ENCODE measurements around the gene PCNX3.
"Not testable (repeated sequence)": the region's sequence is repeated elsewhere in the genome, so short reads cannot be mapped to it uniquely, and the experiment has no call there.

Gene PCNX3

GRCh38 chr11:65619281-65619928 is 3.8 kb downstream of the PCNX3 start:
- DNase-seq (ENCODE audit: low spot score), result no peak

GRCh38 chr11:65620666-65621065 is 5.1 kb downstream of the PCNX3 start:
- no peak for DNase-seq (ENCODE audit: low spot score)

GRCh38 chr11:65621460-65621859 is 5.9 kb downstream of the PCNX3 start:
- DNase-seq (ENCODE audit: low spot score), result no peak

- DNase-seq (ENCODE audit: low spot score), result no peak
These were observed 6.4 kb downstream of the PCNX3 start for GRCh38 chr11:65622011-65622410.

- no peak for DNase-seq (ENCODE audit: low spot score)
These were observed 7.6 kb downstream of the PCNX3 start for GRCh38 chr11:65623177-65623576.

- no peak for DNase-seq (ENCODE audit: low spot score)
These were observed 8.5 kb downstream of the PCNX3 start for GRCh38 chr11:65623852-65624616.

GRCh38 chr11:65624931-65625627 is 9.5 kb downstream of the PCNX3 start:
- DNase-seq (ENCODE audit: low spot score), result no peak

- peak; percentile 62 for DNase-seq (ENCODE audit: low spot score)
These were observed 10.2 kb downstream of the PCNX3 start for GRCh38 chr11:65625628-65626342.

GRCh38 chr11:65627202-65627601 is 11.6 kb downstream of the PCNX3 start:
- DNase-seq (ENCODE audit: low spot score), result no peak

GRCh38 chr11:65629579-65629978 is 14.0 kb downstream of the PCNX3 start:
- DNase-seq (ENCODE audit: low spot score), result no peak

GRCh38 chr11:65630215-65630614 is 14.6 kb downstream of the PCNX3 start:
- DNase-seq (ENCODE audit: low spot score), result no peak

- no peak for DNase-seq (ENCODE audit: low spot score)
These were observed 18.0 kb downstream of the PCNX3 start for GRCh38 chr11:65633390-65634108.

GRCh38 chr11:65634109-65634436 is 18.5 kb downstream of the PCNX3 start:
- DNase-seq (ENCODE audit: low spot score), result no peak

- no peak for DNase-seq (ENCODE audit: low spot score)
These were observed 18.9 kb downstream of the PCNX3 start for GRCh38 chr11:65634440-65634839.

- no peak for DNase-seq (ENCODE audit: low spot score)
These were observed 19.5 kb downstream of the PCNX3 start for GRCh38 chr11:65634905-65635731.

GRCh38 chr11:65636108-65637031 is 20.8 kb downstream of the PCNX3 start:
- no peak for DNase-seq (ENCODE audit: low spot score)

GRCh38 chr11:65637032-65637557 is 21.5 kb downstream of the PCNX3 start:
- DNase-seq (ENCODE audit: low spot score), result no peak

GRCh38 chr11:65637794-65638419 is 22.3 kb downstream of the PCNX3 start, which contains the start of gene SIPA1:
TSS of gene SIPA1 (plus strand) at chr11:65638101. CDS start at chr11:65640922, 2,821 bp downstream.
- peak; percentile 75 for DNase-seq (ENCODE audit: low spot score)

GRCh38 chr11:65639228-65639597 is 23.6 kb downstream of the PCNX3 start:
- DNase-seq (ENCODE audit: low spot score), result not testable (repeated sequence)
